Myocyte (in vitro differentiated cells): ENCODE results near the gene GTF2H1. TPM values are rescaled to one million over a fixed set of nuclear protein-coding genes. Genes with fewer than 3 reads are reported as not detected.
"Not testable (repeated sequence)": the region's sequence is repeated elsewhere in the genome, so short reads cannot be mapped to it uniquely, and the experiment has no call there.

Experiments used
- DNase-seq: peaks from one replicate; pipeline ENCODE4 v3.0.0-alpha.2; 2012; ENCODE audit warnings: low read depth
- total RNA-seq: library from RNA; depleted of rRNA; stranded (reverse); fragments of >200 nt; gene quantifications from 2 replicates; pipeline ENCODE4 v1.2.3, GENCODE V29; 2014

The GTF2H1 gene
- total RNA-seq, 1 donor from 2014 or later = 77.4 TPM

DNA sequence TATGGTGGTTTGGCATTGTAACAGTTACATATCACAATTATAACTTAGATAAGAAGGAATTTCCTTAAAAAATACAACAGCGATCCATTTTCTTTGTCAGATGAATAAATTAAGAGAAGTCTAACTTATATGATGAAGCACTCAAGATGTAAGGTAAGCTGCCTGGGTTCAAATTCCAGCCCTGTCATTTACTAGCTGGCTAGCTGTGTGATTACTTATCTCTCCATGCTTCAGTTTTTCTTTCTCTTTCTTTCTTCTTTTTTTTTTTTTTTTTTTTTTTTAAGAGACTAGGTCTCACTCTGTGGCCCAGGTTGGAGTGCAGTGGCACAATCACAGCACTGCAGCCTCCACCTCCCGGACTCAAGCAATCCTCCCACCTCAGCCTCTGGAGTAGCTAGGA, 49.8 kb downstream of the GTF2H1 start:
- no peak for DNase-seq

DNA sequence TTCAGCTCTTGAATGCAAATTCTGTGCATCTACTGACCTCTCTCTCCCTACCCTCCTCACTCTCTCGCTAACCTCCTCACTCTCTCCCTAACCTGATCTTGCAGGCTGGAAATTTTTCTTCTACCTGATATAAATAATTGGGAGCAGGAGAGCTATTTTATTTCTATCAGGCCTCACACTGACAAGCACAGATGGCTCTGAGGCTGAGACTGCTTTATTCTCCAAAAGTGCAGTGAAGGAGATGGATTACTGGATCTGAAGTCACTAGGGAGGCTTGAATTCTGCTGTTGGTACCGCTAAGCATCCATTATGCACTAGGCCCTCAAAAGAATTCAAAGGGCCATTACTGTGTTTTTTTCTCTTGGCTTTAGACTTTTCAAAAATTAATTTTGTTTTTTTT, 52.6 kb downstream of the GTF2H1 start:
- DNase-seq = no peak

DNA sequence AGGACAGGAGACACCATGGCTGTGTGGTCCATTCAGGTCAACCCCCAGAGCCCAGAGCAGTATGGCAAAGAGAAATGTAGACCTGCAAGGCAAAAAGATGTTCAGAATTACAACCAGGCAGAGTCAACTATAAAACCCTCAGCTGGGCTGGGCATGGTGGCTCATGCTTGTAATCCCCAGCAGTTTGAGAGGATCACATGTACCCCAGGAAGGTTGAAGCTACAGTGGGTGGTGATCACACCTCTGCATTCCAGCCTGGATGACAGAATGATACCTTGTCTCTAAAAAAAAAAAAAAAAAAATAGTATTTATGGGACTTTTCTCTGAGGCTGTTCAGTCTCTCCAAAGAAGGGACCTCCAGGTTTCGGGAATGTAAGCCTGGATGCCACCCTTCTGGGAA, 53.6 kb downstream of the GTF2H1 start:
- no peak for DNase-seq

DNA sequence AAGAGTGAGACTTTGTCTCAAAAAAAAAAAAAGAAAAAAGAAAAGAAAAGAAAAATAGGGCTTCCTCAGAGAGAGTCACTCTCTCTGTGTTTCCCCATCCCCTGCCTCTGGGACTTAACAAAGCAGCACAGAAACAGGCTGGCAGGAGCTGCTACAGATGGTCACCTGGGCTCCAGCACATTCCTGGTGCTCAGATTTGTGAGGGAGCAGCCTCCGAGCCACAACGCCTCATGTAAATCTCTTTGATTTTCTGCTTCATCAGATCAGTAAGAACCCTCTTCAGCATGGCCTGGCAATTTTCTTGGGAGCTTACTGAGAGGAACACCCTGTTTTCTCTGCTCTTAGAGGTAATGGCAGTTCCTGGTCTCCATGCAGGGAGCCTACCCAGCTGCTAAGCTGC, 56.8 kb downstream of the GTF2H1 start:
- DNase-seq = no peak

DNA sequence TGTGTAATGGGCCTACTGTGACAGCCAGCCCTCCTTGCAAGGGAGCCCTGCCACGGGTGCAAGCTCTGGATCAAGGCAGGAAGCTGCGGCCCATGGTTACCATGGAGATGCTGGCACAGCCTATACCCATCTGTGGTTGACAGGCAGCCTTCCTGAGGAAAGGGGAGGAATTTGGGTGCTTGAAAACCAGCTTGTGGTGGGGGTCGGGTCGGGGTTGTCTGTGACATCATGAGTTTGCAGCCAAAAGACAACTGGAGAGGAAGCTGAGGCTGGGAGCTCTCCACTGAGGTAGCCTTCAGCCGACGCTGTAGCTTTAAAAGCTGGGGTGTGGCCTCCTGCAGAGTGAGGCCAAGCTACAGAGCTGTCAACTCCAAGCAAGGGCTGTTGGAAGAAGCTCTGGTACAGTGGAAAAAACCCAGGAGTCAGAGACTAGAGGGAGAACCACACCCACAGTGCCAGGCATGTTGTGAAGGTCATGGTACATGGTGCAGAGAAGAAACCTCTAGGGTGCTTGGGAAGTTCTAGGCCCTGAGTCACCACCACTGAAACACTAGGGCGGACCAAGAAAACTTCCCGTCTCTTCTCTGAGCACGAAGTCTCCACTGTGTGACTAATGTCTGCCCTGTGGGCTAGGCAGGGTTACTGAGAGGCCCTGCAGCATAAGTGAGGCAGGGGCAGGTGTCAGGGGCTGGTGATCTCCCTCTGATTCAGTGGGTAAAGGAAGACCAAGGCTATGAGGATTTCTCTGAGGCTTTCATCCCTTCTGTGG, 61.2 kb downstream of the GTF2H1 start:
- peak; percentile 99 for DNase-seq

DNA sequence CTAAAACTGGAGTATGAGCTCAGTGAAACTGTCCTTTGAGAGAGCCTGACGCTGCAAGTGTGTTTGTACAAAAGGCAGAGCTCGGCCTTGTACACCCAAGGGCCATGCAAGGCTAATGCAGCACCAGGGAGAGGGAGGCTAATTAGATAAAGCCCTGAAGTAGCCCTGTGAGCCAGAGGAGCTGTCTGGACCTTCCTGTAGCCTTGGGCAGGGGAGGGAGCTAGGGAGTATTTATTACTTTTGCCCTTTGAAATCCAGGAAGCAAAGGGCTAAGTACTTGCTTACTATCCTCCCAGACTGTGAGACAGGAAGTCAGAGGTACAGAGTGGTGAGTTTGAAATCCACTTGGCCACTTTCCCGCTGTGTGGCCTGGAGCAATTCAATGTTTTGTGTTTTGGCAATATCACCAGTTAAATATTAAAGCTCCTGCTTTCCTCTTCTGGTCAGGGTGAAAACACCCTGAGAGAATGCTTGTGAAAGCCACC, 61.8 kb downstream of the GTF2H1 start:
- DNase-seq = no peak

DNA sequence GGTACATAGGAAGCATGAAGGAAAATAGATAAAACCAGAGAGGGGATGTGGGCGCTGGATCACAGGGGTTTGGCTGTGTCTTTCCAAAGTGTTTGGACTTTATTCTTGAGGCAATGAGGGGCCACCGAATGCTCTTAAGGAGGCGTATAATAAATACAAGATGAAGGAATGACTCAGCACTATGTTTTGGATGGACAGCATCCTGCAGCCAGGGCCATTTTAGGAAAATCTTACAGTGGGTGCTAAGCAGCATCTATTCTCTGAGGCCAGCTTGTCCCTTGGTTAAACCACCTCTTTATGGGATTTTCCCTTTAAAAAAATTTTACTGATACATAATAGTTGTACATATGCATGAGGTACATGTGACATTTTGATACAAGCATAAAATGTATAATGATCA, 67.7 kb downstream of the GTF2H1 start:
- DNase-seq = no peak

DNA sequence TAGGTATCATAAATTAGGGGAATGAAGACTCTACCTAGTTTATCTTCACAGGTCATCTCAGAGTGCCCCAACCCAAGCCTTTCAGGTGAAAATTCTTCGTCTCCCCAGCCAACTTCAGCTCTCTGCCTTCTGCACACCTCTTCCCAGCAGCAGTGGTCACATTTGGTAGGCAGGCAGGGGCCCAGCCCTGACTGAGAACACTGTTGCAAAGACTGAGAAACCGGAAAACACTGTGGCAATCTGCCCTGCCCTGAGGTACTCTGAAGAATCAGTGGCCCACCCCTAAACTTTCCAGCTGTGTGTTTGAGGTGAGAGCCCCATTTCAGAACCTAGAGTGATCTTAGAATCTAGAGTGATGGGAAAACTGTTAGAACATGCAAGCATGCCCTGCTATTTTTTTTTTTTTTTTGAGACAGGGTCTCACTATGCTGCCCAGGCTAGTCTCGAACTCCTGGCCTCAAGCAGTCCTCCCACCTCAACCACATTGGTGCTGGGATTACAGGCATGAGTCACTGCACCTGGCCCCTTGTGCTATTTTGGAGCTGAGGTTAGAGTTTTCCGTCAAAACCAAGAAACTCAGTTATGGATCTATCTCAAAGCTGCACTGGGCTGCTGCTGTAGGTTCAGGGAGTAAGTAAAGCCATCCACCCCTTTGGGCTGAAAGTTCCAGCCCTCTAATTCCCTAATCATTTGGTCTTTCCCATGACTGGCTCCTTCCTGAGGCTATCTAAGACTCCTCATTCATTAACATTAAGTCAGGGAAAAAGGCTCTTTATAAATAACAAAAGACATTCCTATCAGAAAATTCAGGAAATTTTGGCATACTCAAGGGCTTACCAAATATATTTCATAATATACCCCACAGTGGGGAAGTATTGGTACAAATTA, 70.3 kb downstream of the GTF2H1 start:
- DNase-seq = no peak

DNA sequence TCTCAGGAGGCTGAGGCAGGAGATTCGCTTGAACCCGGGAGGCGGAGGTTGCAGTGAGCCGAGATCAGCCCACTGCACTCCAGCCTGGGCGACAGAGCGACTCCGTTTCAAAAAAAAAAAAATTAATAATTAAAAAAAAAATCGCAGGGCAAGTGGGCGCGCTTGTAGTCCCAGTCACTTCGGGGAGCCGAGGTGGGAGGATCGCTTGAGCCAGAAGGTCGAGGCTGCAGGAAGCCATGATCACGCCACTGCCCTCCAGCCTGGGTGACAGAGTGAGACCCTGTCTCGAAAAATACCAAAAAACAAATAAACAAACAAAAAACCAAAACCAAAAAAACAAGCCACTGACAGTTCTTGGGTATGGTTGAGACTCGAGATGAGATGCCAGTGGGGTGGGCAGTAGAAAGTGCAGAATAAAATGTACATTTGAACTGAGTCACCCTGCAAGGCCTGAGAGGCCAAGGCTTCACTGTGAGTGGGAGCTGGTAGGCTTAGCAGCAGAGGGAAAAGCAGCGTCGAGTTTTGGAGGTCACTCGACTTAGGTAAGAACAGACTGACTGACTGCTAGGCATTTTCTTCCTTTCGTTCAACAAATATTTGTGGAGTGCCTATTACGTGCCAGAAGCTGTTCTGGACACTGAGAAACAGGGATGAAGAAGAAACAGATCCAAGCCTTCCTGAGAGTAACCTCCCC, 71.4 kb downstream of the GTF2H1 start:
- DNase-seq = no peak

DNA sequence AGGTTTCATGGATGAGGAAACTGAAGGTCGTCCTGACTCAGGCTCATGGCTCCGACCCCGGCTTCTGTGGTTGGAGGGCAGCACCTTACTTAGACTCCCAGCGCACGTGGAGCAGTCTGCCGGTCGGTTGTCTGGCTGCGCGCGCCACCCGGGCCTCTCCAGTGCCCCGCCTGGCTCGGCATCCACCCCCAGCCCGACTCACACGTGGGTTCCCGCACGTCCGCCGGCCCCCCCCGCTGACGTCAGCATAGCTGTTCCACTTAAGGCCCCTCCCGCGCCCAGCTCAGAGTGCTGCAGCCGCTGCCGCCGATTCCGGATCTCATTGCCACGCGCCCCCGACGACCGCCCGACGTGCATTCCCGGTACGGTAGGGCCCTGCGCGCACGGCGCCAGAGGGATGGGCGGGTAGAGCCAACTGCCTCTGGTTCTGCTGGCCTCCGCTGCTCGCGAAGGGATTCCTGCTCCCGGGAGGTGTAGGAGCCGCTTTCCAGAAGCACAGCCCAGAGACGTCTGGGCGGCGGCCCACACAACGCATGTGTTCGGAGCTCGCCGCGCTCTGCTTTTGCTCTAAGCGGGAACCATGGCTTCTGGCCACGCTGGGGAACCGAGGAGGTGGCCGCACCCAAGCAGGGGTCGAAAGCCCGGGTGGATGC, 72.0 kb downstream of the GTF2H1 start, which contains the start of gene LDHA:
LDHA (plus strand) TSS at position 289 of the 653 bp plus-strand sequence. CDS start 2,280 bp downstream, outside the sequence.
- DNase-seq = peak; percentile 96

DNA sequence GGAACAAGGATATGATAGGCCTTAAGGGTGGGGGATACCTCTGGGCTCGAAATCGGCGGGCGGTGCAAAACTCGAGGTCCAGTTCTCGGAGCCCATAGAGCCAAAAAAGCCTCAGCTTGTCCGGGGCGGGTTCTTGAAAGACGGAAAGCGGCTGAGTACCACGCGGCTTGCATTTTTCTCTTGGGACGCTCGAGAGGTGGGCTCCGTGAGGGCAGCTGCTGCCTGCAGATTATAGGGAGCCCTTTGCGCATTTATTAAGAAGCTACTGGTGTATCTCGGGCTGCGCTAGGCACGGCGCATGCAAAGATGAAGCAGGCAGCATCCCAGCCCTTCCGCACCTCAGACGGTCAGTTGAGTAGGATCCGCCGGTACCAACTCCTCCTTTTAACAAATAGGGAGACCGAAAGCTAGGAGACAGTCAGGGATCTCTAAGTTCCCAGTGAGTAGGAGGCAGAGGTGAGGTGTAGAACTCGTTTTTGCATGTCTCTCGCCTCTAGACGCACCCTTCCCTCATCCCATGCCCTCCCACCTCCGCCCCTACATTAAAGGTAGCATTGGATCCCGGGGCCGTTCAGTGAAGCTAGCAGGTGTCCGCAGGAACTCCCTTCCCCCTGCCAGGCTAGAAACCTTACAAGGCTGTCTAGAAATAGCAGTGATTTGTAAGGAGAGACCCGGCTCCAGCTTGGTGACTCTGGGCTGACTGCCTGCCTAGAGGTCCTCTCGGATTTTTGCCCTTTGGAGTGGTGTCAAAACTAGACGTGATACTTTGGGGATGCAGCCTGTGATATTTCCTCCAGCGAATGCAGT, 72.8 kb downstream of the GTF2H1 start:
- peak; percentile 63 for DNase-seq

DNA sequence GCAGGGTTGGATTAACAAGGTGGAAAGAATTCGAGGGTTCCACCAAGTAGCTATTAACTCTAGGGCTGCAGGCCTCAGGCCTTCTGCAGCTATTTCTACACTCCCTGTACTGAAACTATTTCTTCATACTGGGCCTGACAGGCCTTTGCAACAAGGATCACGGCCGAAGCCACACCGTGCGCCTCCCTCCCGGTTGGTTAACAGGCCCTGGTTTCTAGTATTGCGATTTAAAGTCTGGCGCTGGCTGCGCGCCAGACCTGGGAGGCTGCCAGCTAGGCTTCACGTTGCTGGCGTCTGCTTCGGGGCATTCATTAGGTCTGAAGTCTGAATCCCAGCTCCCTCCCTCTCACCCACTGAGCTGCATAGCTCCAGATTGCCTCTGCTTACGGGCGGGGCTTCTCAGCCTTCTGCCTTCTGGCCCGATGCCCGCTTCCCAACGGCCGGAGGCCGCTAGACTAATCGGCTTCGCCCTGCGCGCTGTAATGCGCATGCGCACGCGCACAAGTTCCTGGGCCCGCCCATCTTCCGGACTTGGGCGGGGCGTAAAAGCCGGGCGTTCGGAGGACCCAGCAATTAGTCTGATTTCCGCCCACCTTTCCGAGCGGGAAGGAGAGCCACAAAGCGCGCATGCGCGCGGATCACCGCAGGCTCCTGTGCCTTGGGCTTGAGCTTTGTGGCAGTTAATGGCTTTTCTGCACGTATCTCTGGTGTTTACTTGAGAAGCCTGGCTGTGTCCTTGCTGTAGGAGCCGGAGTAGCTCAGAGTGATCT, 73.6 kb downstream of the GTF2H1 start:
- peak; percentile 99 for DNase-seq

DNA sequence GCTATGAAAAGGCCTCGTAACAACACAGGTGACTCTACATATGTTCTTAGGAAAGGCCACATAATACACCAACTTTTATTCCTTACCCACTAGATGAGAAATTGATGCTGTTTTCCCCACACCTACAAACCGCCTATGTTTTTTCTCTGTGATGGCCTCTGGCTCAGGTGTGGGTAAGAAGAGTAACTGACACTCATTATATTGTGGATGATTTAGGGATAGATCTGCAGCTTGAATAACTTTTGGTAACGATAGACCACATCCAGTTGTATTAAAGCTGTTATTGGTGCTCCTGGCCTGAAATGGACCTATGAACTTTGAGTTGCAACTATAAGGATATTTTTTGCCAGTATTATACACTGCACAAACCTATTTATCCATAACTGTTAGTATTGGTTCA, 75.6 kb downstream of the GTF2H1 start:
- DNase-seq = no peak

DNA sequence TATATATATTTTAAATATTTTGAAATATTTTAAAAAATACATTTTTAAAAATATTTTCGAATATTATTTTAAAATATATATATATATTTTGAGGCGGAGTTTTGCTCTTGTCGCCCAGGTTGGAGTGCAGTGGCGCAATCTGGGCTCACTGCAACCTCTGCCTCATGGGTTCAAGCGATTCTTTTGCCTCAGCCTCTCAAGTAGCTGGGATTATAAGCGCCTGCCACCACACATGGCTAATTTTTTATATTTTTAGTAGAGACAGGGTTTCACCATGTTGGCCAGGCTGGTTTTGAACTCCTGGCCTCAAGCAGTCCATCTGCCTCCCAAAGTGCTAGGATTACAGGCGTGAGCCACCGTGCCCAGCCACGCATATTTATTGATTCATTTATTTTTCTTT, 78.7 kb downstream of the GTF2H1 start:
- not testable (repeated sequence) for DNase-seq

DNA sequence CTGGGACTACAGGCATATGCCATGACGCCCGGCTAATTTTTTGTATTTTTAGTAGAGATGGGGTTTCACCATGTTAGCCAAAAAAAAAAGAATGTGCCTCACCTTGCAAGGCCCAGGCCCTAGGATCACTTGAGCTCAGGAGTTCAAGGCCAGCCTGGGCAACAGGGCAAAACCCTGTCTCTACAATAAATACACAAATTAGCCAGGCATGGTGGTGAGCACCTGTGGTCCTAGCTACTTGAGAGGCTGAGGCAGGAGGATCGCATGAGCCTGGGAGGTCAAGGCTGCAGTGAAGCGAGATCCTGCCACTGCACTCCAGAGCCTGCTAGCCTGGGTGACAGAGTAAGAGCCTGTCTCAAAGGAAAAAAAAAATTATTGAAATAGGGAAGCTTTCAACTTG, 81.7 kb downstream of the GTF2H1 start:
- DNase-seq = no peak

DNA sequence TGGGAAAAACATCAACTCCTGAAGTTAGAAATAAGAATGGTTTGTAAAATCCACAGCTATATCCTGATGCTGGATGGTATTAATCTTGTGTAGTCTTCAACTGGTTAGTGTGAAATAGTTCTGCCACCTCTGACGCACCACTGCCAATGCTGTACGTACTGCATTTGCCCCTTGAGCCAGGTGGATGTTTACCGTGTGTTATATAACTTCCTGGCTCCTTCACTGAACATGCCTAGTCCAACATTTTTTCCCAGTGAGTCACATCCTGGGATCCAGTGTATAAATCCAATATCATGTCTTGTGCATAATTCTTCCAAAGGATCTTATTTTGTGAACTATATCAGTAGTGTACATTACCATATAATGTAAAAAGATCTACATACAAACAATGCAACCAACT, 85.0 kb downstream of the GTF2H1 start:
- not testable (repeated sequence) for DNase-seq

DNA sequence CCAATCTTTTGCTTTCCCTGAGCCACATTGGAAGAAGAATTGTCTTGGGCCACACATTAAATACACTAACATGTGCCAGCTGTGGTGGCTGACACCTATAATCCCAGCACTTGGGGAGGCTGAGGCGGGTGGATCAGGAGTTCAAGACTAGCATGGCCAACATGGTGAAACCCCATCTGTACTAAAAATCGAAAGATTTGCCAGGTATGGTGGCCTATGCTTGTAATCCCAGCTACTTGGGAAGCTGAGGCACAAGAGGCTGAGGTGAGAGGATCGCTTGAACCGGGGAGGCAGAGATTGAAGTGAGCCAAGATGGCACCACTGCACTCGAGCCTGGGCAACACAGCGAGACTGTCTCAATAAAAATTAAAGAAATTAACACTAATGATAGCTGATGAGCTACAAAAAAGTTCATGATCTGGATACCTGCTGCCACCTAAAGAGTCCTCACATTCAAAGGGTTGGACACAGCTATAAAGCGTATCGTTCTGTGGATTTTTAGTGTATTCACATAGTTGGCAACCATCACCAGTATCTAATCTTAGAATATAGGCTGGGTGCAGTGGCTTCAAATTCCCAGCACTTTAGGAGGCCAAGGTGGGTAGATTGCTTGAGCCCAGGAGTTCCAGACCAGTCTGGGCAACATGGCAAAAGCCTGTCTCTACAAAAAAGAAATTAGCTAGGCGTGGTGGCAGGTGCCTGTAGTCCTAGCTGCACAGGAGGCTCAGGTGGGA, 86.4 kb downstream of the GTF2H1 start:
- DNase-seq = no peak

DNA sequence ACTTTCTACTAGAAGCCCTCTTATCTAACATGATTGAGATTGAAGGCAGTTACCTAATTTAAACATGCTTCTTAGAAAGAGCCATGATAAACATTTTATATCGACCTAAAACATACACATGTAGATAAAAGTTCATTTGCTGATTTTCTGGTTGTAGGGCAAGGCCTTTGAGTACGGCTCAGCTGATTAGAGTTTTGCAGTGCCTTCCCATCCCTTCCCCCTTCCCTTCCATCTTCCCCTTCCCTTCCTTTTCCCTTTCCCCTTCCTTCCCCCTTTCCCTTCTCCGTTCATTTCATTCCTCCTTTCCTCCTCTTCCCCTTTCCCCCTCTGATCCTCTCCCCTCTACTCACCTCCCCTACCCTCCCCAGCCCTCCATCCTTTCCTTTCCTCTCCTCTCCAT, 94.1 kb downstream of the GTF2H1 start:
- DNase-seq = no peak
